Activated CD4-positive, alpha-beta memory T cell treated with anti-CD3 and anti-CD28 coated beads, Interleukin-2, amount 10 ng/mL, durations not matched to agents 7 days and 5 days (primary cell): ENCODE measurements around the gene TBC1D12. TPM values are rescaled to one million over a fixed set of nuclear protein-coding genes. Genes with fewer than 3 reads are reported as not detected.

Experiments
- CTCF ChIA-PET: fragments of 350-600 bp; sonication (Branson Sonifier 250); formaldehyde crosslinking; loops from one replicate; lab custom pipeline; 2021; ENCODE audit warnings: antibody characterized with exemption, inconsistent platforms; lab: Charles Lee
- POLR2A ChIA-PET: fragments of 350-600 bp; sonication (Branson Sonifier 250); formaldehyde crosslinking; loops from one replicate; lab custom pipeline; 2021; ENCODE audit warnings: antibody characterized with exemption; lab: Charles Lee
- DNase-seq: peaks from one replicate; pipeline ENCODE4 v3.0.0-alpha.2; 2020
- H3K27ac Mint-ChIP-seq: one replicate; pipeline ENCODE4 v1.8.0; 2021; ENCODE audit warnings: mild to moderate bottlenecking, mixed read lengths
- H3K27me3 Mint-ChIP-seq: one replicate; pipeline ENCODE4 v1.8.0; 2021; ENCODE audit warnings: mixed read lengths
- H3K36me3 Mint-ChIP-seq: one replicate; pipeline ENCODE4 v1.8.0; 2021; ENCODE audit warnings: low read depth, mixed read lengths
- H3K4me1 Mint-ChIP-seq: one replicate; pipeline ENCODE4 v1.8.0; 2021; ENCODE audit warnings: mixed read lengths
- H3K4me3 Mint-ChIP-seq: one replicate; pipeline ENCODE4 v1.8.0; 2021; ENCODE audit warnings: mild to moderate bottlenecking, mixed read lengths
- H3K9me3 Mint-ChIP-seq: one replicate; pipeline ENCODE4 v1.8.0; 2021; ENCODE audit warnings: mixed read lengths
- total RNA-seq, 2 experiments: library from RNA; stranded (reverse); gene quantifications; one replicate each; pipeline ENCODE4 v1.2.3, GENCODE V29; 2021

Gene TBC1D12
- total RNA-seq, 2 experiments from 2014 or later = 0.28 to 0.30 TPM

DNA sequence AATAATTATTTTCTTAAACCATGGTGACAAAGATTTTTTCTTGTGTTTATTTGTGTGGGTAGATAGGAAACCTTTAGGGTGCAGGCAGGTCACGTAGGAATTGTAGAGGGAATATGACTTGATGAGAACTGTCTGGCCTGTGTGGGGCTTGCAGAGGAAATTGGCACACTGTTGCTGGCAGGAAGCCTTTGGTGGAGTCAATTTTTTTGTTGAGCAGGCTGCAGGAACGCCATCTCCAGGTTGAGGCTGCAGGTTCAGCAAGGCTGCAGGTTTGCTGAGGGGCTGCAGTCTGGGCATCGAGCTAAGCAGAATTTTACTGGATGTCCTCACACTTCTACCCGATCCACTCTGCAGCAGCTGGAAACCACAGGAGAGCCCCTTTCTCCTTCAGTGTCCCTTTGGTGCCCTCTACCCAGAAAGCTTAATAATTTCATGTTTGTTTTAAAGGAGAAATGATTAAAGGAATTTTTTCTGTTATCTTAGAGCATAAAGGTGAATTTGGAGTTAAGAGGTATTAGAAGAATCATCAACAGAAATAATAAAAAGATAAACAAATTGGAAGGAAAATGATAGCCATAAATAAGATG is 37.0 kb downstream of the TBC1D12 start:
- DNase-seq = no peak
- peaks cover 3% of the 10 kb centered on the region for H3K9me3 Mint-ChIP-seq
- no peaks in the 10 kb centered on the region for H3K4me1 Mint-ChIP-seq
- peaks cover 24% of the 10 kb centered on the region for H3K27me3 Mint-ChIP-seq
- POLR2A ChIA-PET = no interaction called here
- H3K4me3 Mint-ChIP-seq = no peak overlapping the region
- no peak overlapping the region for H3K27ac Mint-ChIP-seq
- CTCF ChIA-PET = no interaction called here
- H3K36me3 Mint-ChIP-seq = peaks cover 2% of the 10 kb centered on the region

DNA sequence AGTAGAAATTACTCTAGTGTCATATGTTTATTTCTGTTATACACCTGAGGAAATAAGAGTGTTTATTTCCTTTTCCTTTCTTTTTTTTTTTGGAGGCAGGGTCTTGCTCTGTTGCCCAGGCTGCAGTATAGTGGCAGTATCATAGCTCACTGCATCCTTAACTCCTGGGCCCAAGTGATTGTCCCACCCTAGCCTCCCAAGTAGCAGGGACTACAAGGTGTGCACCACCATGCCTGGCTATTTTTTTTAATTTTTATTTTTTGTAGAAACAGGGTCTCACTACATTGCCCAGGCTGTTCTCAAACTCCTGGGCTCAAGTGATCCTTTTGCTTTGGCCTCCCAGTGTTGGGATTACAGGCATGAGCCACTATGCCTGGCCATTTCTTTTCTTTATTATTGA is 37.8 kb downstream of the TBC1D12 start:
- ChIA-PET CTCF (no interaction called here), POLR2A (no interaction called here)
- H3K36me3 Mint-ChIP-seq = peaks cover 2% of the 10 kb centered on the region
- H3K27me3 Mint-ChIP-seq = peaks cover 22% of the 10 kb centered on the region
- DNase-seq = no peak
- H3K27ac Mint-ChIP-seq = no peak overlapping the region
- H3K4me1 Mint-ChIP-seq = no peaks in the 10 kb centered on the region
- peaks cover 3% of the 10 kb centered on the region for H3K9me3 Mint-ChIP-seq
- no peak overlapping the region for H3K4me3 Mint-ChIP-seq

GRCh38 chr10:94443047-94443446 is 40.7 kb downstream of the TBC1D12 start:
- Mint-ChIP-seq H3K4me3 (no peak overlapping the region), H3K4me1 (peaks cover 2% of the 10 kb centered on the region), H3K36me3 (no peaks in the 10 kb centered on the region), H3K9me3 (no peaks in the 10 kb centered on the region), H3K27ac (no peak overlapping the region), H3K27me3 (peaks cover 15% of the 10 kb centered on the region)
- DNase-seq = no peak
- ChIA-PET CTCF (no interaction called here), POLR2A (no interaction called here)

DNA sequence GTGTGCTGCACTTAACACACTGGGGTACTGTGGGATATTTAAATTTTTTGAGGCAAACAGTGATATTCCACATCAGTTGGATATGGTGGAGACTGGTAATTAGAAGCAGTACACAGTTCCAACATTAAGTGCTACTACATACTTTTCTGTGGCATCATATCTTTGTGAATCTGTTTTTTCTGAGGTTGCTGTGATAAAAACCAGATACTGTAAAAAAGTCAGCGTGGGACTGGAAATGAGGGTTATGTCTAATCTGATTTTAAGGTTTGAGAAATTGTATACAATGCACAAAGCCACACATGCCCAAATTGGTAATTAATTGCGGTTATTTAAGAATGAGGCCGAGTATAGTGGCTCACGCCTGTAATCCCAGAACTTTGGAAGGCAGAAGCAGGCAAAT is 41.2 kb downstream of the TBC1D12 start:
- H3K27me3 Mint-ChIP-seq = peaks cover 15% of the 10 kb centered on the region
- no peaks in the 10 kb centered on the region for H3K9me3 Mint-ChIP-seq
- POLR2A ChIA-PET = no interaction called here
- DNase-seq = no peak
- CTCF ChIA-PET = interaction anchor here (0.6 to 3.5 kb wide), 28 partner anchors 8 to 527 kb away, joined by 3 to 22 read pairs (median 4); partner anchors contain the start of genes NOC3L and TBC1D12
- no peaks in the 10 kb centered on the region for H3K36me3 Mint-ChIP-seq
- peaks cover 2% of the 10 kb centered on the region for H3K4me1 Mint-ChIP-seq
- H3K4me3 Mint-ChIP-seq = no peak overlapping the region
- H3K27ac Mint-ChIP-seq = no peak overlapping the region

DNA sequence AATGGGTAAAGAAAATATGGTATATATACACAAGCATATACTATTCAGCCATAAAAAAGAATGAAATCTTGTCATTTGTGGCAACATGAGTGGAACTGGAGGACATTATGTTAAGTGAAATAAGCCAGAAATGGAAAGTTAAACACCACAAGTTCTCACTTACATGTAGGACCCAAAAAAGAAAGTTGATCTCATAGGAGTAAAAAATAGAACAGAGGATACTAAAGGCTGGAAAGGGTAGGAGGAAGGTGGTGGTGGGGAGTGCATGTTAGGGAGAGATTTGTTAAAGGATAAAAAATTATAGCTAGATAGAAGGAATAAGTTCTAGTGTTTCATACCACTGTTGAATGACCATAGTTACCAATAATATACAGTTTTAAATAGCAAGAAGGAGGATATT is 48.4 kb downstream of the TBC1D12 start:
- POLR2A ChIA-PET = no interaction called here
- DNase-seq = no peak
- Mint-ChIP-seq H3K9me3 (no peaks in the 10 kb centered on the region), H3K27ac (no peak overlapping the region), H3K4me3 (no peak overlapping the region), H3K36me3 (no peaks in the 10 kb centered on the region), H3K4me1 (peaks cover 2% of the 10 kb centered on the region), H3K27me3 (peaks cover 16% of the 10 kb centered on the region)
- CTCF ChIA-PET = no interaction called here

GRCh38 chr10:94451883-94452519 is 49.7 kb downstream of the TBC1D12 start:
- POLR2A ChIA-PET = no interaction called here
- H3K9me3 Mint-ChIP-seq = no peaks in the 10 kb centered on the region
- DNase-seq = no peak
- no peaks in the 10 kb centered on the region for H3K4me1 Mint-ChIP-seq
- H3K27ac Mint-ChIP-seq = no peak overlapping the region
- CTCF ChIA-PET = interaction anchor here (0.7 kb wide), 1 partner anchor 8 kb away, joined by 4 read pairs; no protein-coding TSS in a partner anchor
- H3K27me3 Mint-ChIP-seq = peaks cover 19% of the 10 kb centered on the region
- H3K36me3 Mint-ChIP-seq = no peaks in the 10 kb centered on the region
- no peak overlapping the region for H3K4me3 Mint-ChIP-seq

GRCh38 chr10:94456942-94457341 is 54.6 kb downstream of the TBC1D12 start:
- Mint-ChIP-seq H3K4me3 (no peak overlapping the region), H3K27ac (no peak overlapping the region), H3K27me3 (peaks cover 16% of the 10 kb centered on the region), H3K9me3 (peaks cover 3% of the 10 kb centered on the region), H3K4me1 (no peaks in the 10 kb centered on the region), H3K36me3 (no peaks in the 10 kb centered on the region)
- ChIA-PET POLR2A (no interaction called here), CTCF (no interaction called here)
- DNase-seq = no peak

DNA sequence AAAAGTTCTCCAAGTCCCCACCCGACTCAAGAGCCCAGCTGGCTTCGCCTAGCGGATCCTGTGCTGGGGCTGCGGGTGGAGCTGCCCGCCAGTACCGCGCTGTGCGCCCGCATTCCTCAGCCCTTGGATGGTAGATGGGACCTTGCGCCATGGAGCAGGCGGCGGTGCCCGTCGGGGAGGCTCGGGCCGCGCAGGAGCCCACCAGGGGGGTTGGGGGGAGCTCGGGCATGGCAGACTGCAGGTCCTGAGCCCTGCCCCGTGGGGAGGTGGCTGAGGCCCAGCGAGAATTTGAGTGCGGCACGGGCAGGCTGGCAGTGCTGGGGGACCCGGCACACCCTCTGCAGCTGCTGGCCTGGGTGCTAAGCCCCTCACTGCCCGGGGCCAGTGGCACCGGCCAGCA is 57.0 kb downstream of the TBC1D12 start:
- H3K4me1 Mint-ChIP-seq = no peaks in the 10 kb centered on the region
- H3K36me3 Mint-ChIP-seq = no peaks in the 10 kb centered on the region
- ChIA-PET CTCF (no interaction called here), POLR2A (no interaction called here)
- peaks cover 3% of the 10 kb centered on the region for H3K9me3 Mint-ChIP-seq
- H3K27me3 Mint-ChIP-seq = peaks cover 13% of the 10 kb centered on the region
- no peak overlapping the region for H3K27ac Mint-ChIP-seq
- DNase-seq = no peak
- H3K4me3 Mint-ChIP-seq = no peak overlapping the region

- peaks cover 3% of the 10 kb centered on the region for H3K9me3 Mint-ChIP-seq
- ChIA-PET POLR2A (no interaction called here), CTCF (no interaction called here)
- no peaks in the 10 kb centered on the region for H3K36me3 Mint-ChIP-seq
- no peak overlapping the region for H3K4me3 Mint-ChIP-seq
- no peaks in the 10 kb centered on the region for H3K4me1 Mint-ChIP-seq
- H3K27ac Mint-ChIP-seq = no peak overlapping the region
- no peak for DNase-seq
- H3K27me3 Mint-ChIP-seq = peaks cover 8% of the 10 kb centered on the region
Observed at GRCh38 chr10:94461503-94461902, 59.2 kb downstream of the TBC1D12 start.

GRCh38 chr10:94462130-94462529 is 59.8 kb downstream of the TBC1D12 start:
- CTCF ChIA-PET = no interaction called here
- Mint-ChIP-seq H3K9me3 (peaks cover 3% of the 10 kb centered on the region), H3K27ac (no peak overlapping the region), H3K27me3 (peaks cover 7% of the 10 kb centered on the region), H3K4me3 (no peak overlapping the region), H3K4me1 (no peaks in the 10 kb centered on the region), H3K36me3 (no peaks in the 10 kb centered on the region)
- DNase-seq = no peak
- POLR2A ChIA-PET = no interaction called here

DNA sequence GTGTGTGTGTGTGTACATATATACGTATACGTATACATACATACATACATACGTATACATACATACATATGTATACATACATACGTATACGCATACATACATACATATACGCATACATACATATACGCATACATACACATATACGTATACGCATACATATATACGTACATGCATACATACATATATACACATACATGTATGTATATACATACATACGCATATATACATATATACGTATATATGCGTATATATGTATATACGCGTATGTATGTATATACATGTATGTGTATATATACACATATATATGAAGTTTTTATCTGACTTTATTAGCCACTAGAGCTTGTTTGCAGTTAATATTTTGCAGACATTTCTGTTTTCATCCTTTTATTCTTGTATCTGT is 63.3 kb downstream of the TBC1D12 start:
- Mint-ChIP-seq H3K9me3 (no peaks in the 10 kb centered on the region), H3K27me3 (peaks cover 11% of the 10 kb centered on the region)

DNA sequence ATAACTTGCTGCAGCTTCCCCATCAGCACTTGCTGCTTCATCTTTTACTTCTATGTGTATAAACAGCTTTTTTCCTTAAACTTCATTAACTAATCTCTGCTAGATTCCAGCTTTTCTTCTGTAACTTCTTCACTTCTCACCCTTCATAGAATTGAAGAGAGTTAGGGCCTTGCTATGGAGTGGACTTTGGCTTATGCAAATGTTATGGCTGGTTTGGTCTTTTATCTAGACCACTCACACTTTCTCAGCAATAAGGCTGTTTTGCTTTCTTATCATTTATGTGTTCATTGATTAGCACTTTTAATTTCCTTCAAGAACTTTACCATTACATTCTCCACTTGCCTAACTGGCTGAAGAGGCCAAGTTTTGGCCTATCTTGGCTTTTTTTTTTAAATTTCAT is 79.1 kb downstream of the TBC1D12 start:
- Mint-ChIP-seq H3K36me3 (no peaks in the 10 kb centered on the region), H3K27me3 (peaks cover 12% of the 10 kb centered on the region), H3K9me3 (no peaks in the 10 kb centered on the region), H3K27ac (no peak overlapping the region), H3K4me3 (no peak overlapping the region), H3K4me1 (no peaks in the 10 kb centered on the region)
- ChIA-PET POLR2A (no interaction called here), CTCF (no interaction called here)
- no peak for DNase-seq

More for the DNA sequence above, 63.3 kb downstream of the TBC1D12 start:
- POLR2A ChIA-PET = no interaction called here
- Mint-ChIP-seq H3K27ac (no peak overlapping the region), H3K4me3 (no peak overlapping the region), H3K36me3 (no peaks in the 10 kb centered on the region), H3K4me1 (no peaks in the 10 kb centered on the region)
- DNase-seq = no peak
- CTCF ChIA-PET = no interaction called here

- DNase-seq = no peak
- POLR2A ChIA-PET = no interaction called here
- Mint-ChIP-seq H3K27me3 (peaks cover 13% of the 10 kb centered on the region), H3K36me3 (no peaks in the 10 kb centered on the region), H3K4me3 (no peak overlapping the region), H3K4me1 (no peaks in the 10 kb centered on the region), H3K9me3 (no peaks in the 10 kb centered on the region), H3K27ac (no peak overlapping the region)
- CTCF ChIA-PET = no interaction called here
Observed at GRCh38 chr10:94483970-94484369, 81.6 kb downstream of the TBC1D12 start.

- H3K36me3 Mint-ChIP-seq = no peaks in the 10 kb centered on the region
- H3K4me1 Mint-ChIP-seq = no peaks in the 10 kb centered on the region
- DNase-seq = no peak
- H3K9me3 Mint-ChIP-seq = no peaks in the 10 kb centered on the region
- no peak overlapping the region for H3K4me3 Mint-ChIP-seq
- H3K27ac Mint-ChIP-seq = no peak overlapping the region
- CTCF ChIA-PET = no interaction called here
- POLR2A ChIA-PET = no interaction called here
- peaks cover 13% of the 10 kb centered on the region for H3K27me3 Mint-ChIP-seq
Observed at GRCh38 chr10:94485094-94485493, 82.8 kb downstream of the TBC1D12 start.
